VCaP (cell line): Measurements from ENCODE around the gene TBC1D4.
"Not testable (repeated sequence)": the region's sequence is repeated elsewhere in the genome, so short reads cannot be mapped to it uniquely, and the experiment has no call there.

Source experiments
- H3K27ac ChIP-seq: fragments of 450-650 bp; 2 replicates; pipeline ENCODE4 v1.5.1; 2017
- CTCF ChIP-seq: fragments of 450-650 bp; conservative IDR thresholded peaks from 2 replicates; pipeline ENCODE4 v1.5.1; 2017; ENCODE audit warnings: mild to moderate bottlenecking, moderate library complexity

TBC1D4 gene

GRCh38 chr13:75299246-75299645 is 182.7 kb downstream of the TBC1D4 start:
- H3K27ac ChIP-seq = no peak overlapping the region
- no peak for TF ChIP-seq CTCF

- H3K27ac ChIP-seq = no peak overlapping the region
- TF ChIP-seq CTCF = no peak
These were observed 185.3 kb downstream of the TBC1D4 start for GRCh38 chr13:75296641-75297040.

GRCh38 chr13:75295201-75295600 is 186.8 kb downstream of the TBC1D4 start:
- no peak for TF ChIP-seq CTCF
- no peak overlapping the region for H3K27ac ChIP-seq

- no peak for TF ChIP-seq CTCF
- no peak overlapping the region for H3K27ac ChIP-seq
These were observed 187.9 kb downstream of the TBC1D4 start for GRCh38 chr13:75294110-75294509.

- H3K27ac ChIP-seq = no peak overlapping the region
- TF ChIP-seq CTCF = no peak
These were observed 196.7 kb downstream of the TBC1D4 start for GRCh38 chr13:75285310-75285709.

GRCh38 chr13:75279834-75280369 is 202.1 kb downstream of the TBC1D4 start:
- TF ChIP-seq CTCF = no peak
- no peak overlapping the region for H3K27ac ChIP-seq

- not testable (repeated sequence) for H3K27ac ChIP-seq
These were observed 208.3 kb downstream of the TBC1D4 start for GRCh38 chr13:75273695-75274094.

- H3K27ac ChIP-seq = no peak overlapping the region
- TF ChIP-seq CTCF = no peak
These were observed 210.1 kb downstream of the TBC1D4 start for GRCh38 chr13:75271846-75272245.

- H3K27ac ChIP-seq = not testable (repeated sequence)
These were observed 213.5 kb downstream of the TBC1D4 start for GRCh38 chr13:75268481-75268880.
